Fibroblast of pulmonary artery (primary cell): Measurements from ENCODE around the gene ZDHHC4.
A peak's percentile ranks its signal among the peaks of the same experiment; 100 is the strongest.
"Not testable (repeated sequence)": the region's sequence is repeated elsewhere in the genome, so short reads cannot be mapped to it uniquely, and the experiment has no call there.

Experiments used
- DNase-seq: peaks from one replicate; pipeline ENCODE4 v3.0.0-alpha.2; 2010; ENCODE audit warnings: low read depth
- H3K4me3 ChIP-seq: replicated peaks from 2 replicates; pipeline ENCODE4 v1.5.1; 2011; ENCODE audit warnings: low read depth, mild to moderate bottlenecking, control low read depth, low read length, moderate library complexity
- TF ChIP-seq, protein P1 (sequence below): IDR thresholded peaks from 2 replicates; pipeline ENCODE4 v1.5.1; 2011; ENCODE audit warnings: mild to moderate bottlenecking, control low read depth, low read length, inconsistent platforms; ENCODE audit errors: missing control alignments

ZDHHC4 gene

DNA sequence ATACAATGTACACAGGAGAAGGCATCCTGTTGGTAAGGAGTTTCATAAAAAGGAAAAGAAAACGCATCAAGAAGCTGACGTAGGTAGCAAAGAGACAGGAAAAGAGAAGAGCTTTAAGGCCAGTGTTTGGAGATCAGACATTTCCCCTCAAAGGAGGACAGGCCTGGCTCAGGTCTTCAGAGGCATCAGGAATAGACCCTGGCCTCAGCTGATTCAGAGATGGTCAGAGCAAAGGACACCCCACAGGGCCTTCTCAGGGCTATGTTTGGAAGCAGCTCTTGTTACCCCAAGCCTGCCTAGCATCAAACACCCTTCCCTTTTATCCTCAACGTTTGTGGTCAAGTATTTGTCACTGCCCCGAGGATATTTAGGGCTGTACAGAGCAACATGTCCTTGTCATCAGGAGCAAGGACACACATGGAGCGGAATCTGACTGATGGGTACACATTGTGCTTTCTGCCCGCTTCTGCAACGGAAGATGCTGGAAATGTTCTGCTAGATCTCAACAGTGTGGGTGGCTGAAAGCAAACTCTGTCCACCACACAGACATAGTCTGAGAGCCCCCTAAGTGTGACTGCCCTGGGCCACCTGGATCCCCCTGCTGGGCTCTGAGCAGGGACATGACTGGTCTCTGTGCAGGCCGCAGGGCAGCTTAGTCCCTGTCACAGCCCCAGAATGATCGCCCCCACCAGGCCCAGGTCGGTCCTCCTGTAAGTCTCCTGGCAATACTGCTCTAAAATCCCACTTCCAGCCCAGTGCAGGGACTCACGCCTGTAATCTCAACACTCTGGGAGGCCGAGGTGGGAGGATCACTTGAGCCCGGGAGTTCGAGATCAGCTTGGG is 1.0 kb upstream of the ZDHHC4 start:
- TF ChIP-seq, protein P1, sequence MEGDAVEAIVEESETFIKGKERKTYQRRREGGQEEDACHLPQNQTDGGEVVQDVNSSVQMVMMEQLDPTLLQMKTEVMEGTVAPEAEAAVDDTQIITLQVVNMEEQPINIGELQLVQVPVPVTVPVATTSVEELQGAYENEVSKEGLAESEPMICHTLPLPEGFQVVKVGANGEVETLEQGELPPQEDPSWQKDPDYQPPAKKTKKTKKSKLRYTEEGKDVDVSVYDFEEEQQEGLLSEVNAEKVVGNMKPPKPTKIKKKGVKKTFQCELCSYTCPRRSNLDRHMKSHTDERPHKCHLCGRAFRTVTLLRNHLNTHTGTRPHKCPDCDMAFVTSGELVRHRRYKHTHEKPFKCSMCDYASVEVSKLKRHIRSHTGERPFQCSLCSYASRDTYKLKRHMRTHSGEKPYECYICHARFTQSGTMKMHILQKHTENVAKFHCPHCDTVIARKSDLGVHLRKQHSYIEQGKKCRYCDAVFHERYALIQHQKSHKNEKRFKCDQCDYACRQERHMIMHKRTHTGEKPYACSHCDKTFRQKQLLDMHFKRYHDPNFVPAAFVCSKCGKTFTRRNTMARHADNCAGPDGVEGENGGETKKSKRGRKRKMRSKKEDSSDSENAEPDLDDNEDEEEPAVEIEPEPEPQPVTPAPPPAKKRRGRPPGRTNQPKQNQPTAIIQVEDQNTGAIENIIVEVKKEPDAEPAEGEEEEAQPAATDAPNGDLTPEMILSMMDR: no peak
- peak overlapping the region; percentile 77 for H3K4me3 ChIP-seq
- DNase-seq: no peak

DNA sequence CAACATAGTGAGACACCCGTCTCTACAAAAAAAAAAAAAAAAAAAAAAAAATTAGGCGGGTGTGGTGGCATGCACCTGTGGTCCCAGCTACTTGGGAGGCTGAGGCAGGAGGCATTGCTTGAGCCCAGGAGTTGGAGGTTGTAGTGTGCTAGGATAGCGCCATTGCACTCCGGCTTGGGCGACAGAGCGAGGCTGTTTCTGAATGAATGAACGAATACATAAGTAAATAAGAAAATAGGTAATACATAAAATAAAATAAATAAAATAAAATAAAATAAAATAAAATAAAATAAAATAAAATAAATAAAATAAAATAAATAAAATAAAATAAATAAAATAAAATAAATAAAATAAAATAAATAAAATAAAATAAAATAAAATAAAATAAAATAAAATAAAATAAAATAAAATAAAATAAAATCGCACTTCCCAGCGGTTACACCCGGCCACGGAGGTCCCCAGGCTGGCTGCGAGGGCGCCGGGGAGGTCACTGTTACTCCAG is 336 bp upstream of the ZDHHC4 start:
- DNase-seq: not testable (repeated sequence)
- H3K4me3 ChIP-seq: peak overlapping the region; percentile 77

DNA sequence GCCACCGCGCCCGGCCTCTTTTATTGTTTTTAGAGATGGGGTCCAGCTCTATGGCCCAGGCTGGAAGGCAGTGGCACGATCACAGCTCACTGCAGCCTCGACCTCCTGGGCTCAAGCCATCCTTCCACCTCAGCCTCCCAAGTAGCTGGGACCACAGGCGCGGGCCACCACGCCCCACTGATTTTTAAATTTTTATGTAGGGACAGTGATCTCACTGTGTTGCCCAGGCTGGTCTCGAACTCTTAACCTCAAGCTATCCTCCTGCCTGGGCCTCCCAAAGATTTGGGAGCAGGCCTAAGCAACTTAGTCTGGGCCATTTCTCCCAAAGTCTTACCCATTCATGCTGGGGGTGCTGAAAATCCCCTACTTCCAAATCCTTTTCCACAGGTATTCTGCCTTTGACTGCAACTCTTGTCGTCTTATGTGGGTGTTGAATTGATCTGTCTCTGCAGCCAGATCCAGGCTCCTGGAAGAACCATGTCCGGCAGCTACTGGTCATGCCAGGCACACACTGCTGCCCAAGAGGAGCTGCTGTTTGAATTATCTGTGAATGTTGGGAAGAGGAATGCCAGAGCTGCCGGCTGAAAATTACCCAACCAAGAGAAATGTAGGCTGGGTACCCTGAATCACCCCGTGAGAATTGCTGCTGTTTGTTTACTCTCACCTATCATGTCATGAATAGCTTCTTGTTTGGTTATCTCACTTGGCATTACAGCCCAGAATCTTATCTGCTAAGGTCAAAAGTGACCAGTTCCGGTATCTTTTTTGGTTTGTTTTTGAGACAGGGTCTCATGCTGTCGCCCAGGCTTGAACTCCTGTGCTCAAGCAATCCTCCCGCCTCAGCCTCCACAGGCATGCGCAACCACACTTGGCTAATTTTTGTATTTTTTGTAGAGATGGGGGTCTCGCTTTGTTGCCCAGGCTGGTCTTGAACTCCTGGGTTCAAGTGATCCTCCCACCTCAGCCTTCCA is 1.1 kb downstream of the ZDHHC4 start:
- H3K4me3 ChIP-seq: peak overlapping the region; percentile 77
- peak; percentile 16 for DNase-seq
- TF ChIP-seq, protein P1: no peak

DNA sequence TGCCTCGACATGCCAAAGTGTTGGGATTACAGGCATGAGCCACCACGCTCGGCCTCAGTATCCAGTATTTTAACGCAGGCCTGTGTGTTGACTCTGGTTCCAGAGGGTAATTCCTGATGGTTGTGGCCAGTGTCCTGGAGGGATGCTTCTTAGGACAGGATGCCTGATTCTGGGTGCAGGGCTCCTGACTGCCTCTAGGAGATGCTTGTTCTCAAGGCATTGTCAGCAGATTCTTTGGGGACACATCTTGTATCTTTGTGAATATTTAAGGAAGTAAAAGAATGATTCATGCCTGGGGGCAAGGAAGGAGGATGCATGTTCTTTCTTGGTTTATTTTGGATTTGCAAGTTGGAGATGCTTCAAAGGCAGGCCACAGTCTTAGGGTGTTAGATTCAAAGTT is 2.2 kb downstream of the ZDHHC4 start:
- DNase-seq: peak; percentile 21
- TF ChIP-seq, protein P1: peak; percentile 19
- H3K4me3 ChIP-seq: no peak overlapping the region

DNA sequence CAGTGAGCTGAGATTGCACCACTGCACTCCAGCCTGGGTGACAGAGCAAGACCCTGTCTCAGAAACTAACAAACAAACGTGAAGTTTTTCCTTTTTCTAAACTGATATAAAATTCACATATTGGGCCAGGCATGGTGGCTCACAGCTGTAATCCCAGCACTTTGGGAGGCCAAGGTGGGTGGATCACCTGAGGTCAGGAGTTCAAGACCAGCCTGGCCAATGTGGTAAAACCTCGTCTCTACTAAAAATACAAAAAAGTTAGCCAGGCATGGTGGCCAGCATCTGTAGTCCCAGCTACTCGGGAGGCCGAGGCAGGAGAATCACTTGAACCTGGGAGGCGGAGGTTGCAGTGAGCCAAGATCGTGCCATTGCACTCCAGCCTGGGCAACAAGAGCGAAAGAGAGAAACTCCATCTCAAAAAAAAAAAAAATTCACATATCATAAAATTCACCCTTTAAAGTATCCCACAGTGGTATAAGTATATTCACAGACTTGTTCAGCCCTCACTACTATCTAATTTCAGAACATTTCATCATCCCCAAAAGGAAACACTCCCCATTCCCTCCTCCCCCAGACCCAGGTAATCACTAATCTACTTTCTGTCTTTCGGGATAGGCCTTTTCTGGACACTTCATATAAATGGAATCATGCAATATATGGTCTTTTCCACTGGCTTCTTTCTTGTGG is 8.6 kb downstream of the ZDHHC4 start:
- not testable (repeated sequence) for DNase-seq, H3K4me3 ChIP-seq

DNA sequence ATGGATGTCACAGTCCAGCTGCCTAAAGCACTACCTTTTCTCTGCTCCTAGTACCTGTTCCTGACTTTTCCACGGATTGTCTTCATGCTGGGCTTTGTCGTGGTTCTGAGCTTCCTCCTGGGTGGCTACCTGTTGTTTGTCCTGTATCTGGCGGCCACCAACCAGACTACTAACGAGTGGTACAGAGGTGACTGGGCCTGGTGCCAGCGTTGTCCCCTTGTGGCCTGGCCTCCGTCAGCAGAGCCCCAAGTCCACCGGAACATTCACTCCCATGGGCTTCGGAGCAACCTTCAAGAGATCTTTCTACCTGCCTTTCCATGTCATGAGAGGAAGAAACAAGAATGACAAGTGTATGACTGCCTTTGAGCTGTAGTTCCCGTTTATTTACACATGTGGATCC is 11.3 kb downstream of the ZDHHC4 start:
- H3K4me3 ChIP-seq: no peak overlapping the region
- DNase-seq: no peak
- TF ChIP-seq, protein P1: no peak

DNA sequence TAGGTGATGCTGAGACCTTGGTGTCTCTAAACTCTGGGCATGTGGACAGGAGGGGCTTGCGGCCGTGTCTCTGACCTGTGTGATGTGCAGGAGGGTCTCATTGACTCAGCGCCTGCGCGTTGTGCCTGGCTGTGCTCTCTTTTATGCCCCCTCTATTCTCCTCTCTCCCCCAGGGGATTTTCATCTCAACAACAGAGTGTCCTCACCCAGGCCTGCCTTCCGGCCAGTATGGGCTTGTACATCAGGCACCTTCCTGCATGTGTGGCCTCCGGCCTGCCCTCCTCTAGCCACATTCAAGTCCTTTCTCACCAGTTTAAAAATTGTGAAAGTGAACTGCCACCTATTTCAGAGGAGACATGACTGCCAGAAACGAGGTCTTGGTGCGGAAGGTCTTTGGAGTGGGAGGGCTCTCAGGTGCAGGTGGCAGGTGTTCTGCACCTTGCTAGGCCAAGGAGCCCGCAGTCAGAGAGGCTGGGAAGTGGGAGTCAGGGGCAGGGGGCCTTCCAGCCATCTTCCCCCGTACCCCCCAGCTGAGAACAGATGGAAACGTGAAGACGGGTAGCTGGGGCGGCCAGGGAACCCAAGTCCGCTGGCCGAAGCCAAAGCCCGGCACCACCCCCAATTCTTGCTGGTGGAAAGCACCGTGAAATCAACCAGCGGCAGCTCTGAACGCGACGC is 12.0 kb downstream of the ZDHHC4 start:
- peak overlapping the region; percentile 31 for H3K4me3 ChIP-seq
- TF ChIP-seq, protein P1: no peak
- no peak for DNase-seq
